Measurements from ENCODE around the gene FBF1. TPM values are rescaled to one million over a fixed set of nuclear protein-coding genes. Genes with fewer than 3 reads are reported as not detected.

Gene FBF1
- total and polyA plus RNA-seq, 9 of the 15 experiments (the other 6 are each of a cell fraction or from before 2014, with no cell fraction given): 0.46 to 14.9 (median 7.5) TPM

GRCh38 chr17:75861927-75862317 is 78.9 kb downstream of the FBF1 start:
- H4K20me1 ChIP-seq (replicated peaks; ENCODE audit: control insufficient read depth, insufficient read depth, low read length): no peaks in the 10 kb centered on the region
- no peak for DNase-seq (ENCODE audit: extremely low read depth in 1 of 4, low spot score in 3 of 4)
- in situ Hi-C loops (cut with MboI): no loop called here
- H3K9me1 ChIP-seq (ENCODE audit: control insufficient read depth, insufficient read depth, low read length): no peaks in the 10 kb centered on the region
- H3K27me3 ChIP-seq (ENCODE audit: control insufficient read depth in 2 of 2, insufficient read depth in 2 of 2, low read length in 2 of 2): no peaks in the 10 kb centered on the region
- no peak for FAIRE-seq
- H3K36me3 ChIP-seq (ENCODE audit: control insufficient read depth, insufficient read depth, low read length): no peaks in the 10 kb centered on the region
- no TSS peak for BruUV-seq (replicated peaks)
- WGBS (ENCODE audit: insufficient coverage, low coverage, missing lambda C conversion rate): 77% methylated on average over 8 of the region's 9 CpGs
- no peak overlapping the region for H3K4me2 ChIP-seq (ENCODE audit: insufficient read depth, low read length)
- ChIA-PET CTCF (ENCODE audit: low intra/inter-chr PET ratio) (no interaction called here), POLR2A (interaction anchor here (0.8 to 2.3 kb wide), 7 partner anchors 10 to 87 kb away, joined by 3 to 12 read pairs (median 5); no protein-coding TSS in a partner anchor)
- H3K9me3 ChIP-seq (replicated peaks; ENCODE audit: control insufficient read depth, insufficient read depth, low read depth, low read length): no peaks in the 10 kb centered on the region
- H3K79me2 ChIP-seq (ENCODE audit: control insufficient read depth, insufficient read depth, low read length): no peaks in the 10 kb centered on the region
- H3K4me3 ChIP-seq: no peak overlapping the region
- peaks cover 36 to 37% of the 10 kb centered on the region in 2 experiments for H3K4me1 ChIP-seq (replicated peaks in 1 of 2; ENCODE audit: control insufficient read depth in 2 of 2, insufficient read depth in 2 of 2, low read length in 2 of 2)
- H3K9ac ChIP-seq (ENCODE audit: insufficient read depth in 1 of 2, low read depth in 2 of 2, low read length in 2 of 2): peak overlapping the region in 1 of 2 experiments; percentile 13; a peak in 1 of 4 replicates
- intact Hi-C loops (cut with micrococcal nuclease): no loop called here
- peak overlapping the region; percentile 37 for H2AFZ ChIP-seq (ENCODE audit: low read depth, low read length)
- H3K27ac ChIP-seq (ENCODE audit: extremely low read depth, low read depth, low read length): peak overlapping the region; percentile 52; the same call in 1 of the 3 replicates
- ATAC-seq: no peak
- no peak for TF ChIP-seq USF1 (CRISPR knock-in tag; IDR thresholded peaks at IDR 0.05)
- TF ChIP-seq XRCC3 (IDR thresholded peaks at IDR 0.05): no peak
- no peak for TF ChIP-seq PTRF (tag; IDR thresholded peaks at IDR 0.05)
- TF ChIP-seq KDM5B (IDR thresholded peaks at IDR 0.05; ENCODE audit: insufficient replicate concordance, low read depth, low read length): no peak

Other genes with a start within 250 kb of the FBF1 start
Only the 7 nearest of the 17 such genes appear.
- 25.2 and 35.8 TPM in 2 replicates for gene WBP2, start 85.7 kb downstream of the FBF1 start, total RNA-seq (2014; rRNA removed)
- 18.1 and 22.9 TPM in 2 replicates for gene WBP2, start 85.7 kb downstream of the FBF1 start, total RNA-seq (2014; rRNA removed; fragmentation: Illumina TruSeq; extraction: Trizol)
- gene WBP2, start 85.7 kb downstream of the FBF1 start, total RNA-seq (2015; rRNA removed; fragmentation: Illumina TruSeq; extraction: Trizol): 13.8 and 16.2 TPM in 2 replicates
- gene WBP2, start 85.7 kb downstream of the FBF1 start, total RNA-seq (2021): 63.5 and 74.3 TPM in 2 replicates
- 20.0 and 81.3 TPM in 2 replicates for gene WBP2, start 85.7 kb downstream of the FBF1 start, polyA plus RNA-seq (2011; rRNA removed)
- gene WBP2, start 85.7 kb downstream of the FBF1 start, polyA plus RNA-seq (2014; fragmentation: Illumina TruSeq; extraction: Trizol): 68.6 and 96.0 TPM in 2 replicates
- gene WBP2, start 85.7 kb downstream of the FBF1 start, polyA plus RNA-seq (2014; fragmentation: Nextera tagmentation; extraction: Ambion mirVana): 1 to 10 TPM; 2.2 to 3.7 TPM
- gene WBP2, start 85.7 kb downstream of the FBF1 start, polyA plus RNA-seq (2014; rRNA removed): 30.9 and 33.1 TPM in 2 replicates
- gene TRIM47, start 62.5 kb downstream of the FBF1 start, total RNA-seq (2014; rRNA removed): 4.0 and 4.6 TPM in 2 replicates
- 1.0 and 1.1 TPM in 2 replicates for gene TRIM47, start 62.5 kb downstream of the FBF1 start, total RNA-seq (2014; rRNA removed; fragmentation: Illumina TruSeq; extraction: Trizol)
- gene TRIM47, start 62.5 kb downstream of the FBF1 start, total RNA-seq (2015; rRNA removed; fragmentation: Illumina TruSeq; extraction: Trizol): 3.9 and 4.3 TPM in 2 replicates
- 5.8 and 6.1 TPM in 2 replicates for gene TRIM47, start 62.5 kb downstream of the FBF1 start, total RNA-seq (2021)
- 3.2 and 5.6 TPM in 2 replicates for gene TRIM47, start 62.5 kb downstream of the FBF1 start, polyA plus RNA-seq (2011; rRNA removed)
- gene TRIM47, start 62.5 kb downstream of the FBF1 start, polyA plus RNA-seq (2014; fragmentation: Illumina TruSeq; extraction: Trizol): 1.9 and 3.4 TPM in 2 replicates
- gene TRIM47, start 62.5 kb downstream of the FBF1 start, polyA plus RNA-seq (2014; fragmentation: Nextera tagmentation; extraction: Ambion mirVana): under 1 TPM; 0.56 to 0.63 TPM
- gene TRIM47, start 62.5 kb downstream of the FBF1 start, polyA plus RNA-seq (2014; rRNA removed): 3.7 and 5.5 TPM in 2 replicates
- 34.3 and 47.5 TPM in 2 replicates for gene TRIM65, start 44.1 kb downstream of the FBF1 start, total RNA-seq (2014; rRNA removed)
- gene TRIM65, start 44.1 kb downstream of the FBF1 start, total RNA-seq (2014; rRNA removed; fragmentation: Illumina TruSeq; extraction: Trizol): 16.2 and 20.0 TPM in 2 replicates
- 26.6 and 28.2 TPM in 2 replicates for gene TRIM65, start 44.1 kb downstream of the FBF1 start, total RNA-seq (2015; rRNA removed; fragmentation: Illumina TruSeq; extraction: Trizol)
- gene TRIM65, start 44.1 kb downstream of the FBF1 start, total RNA-seq (2021): 45.5 and 45.7 TPM in 2 replicates
- 19.5 and 22.1 TPM in 2 replicates for gene TRIM65, start 44.1 kb downstream of the FBF1 start, polyA plus RNA-seq (2011; rRNA removed)
- gene TRIM65, start 44.1 kb downstream of the FBF1 start, polyA plus RNA-seq (2014; fragmentation: Illumina TruSeq; extraction: Trizol): 22.9 and 26.1 TPM in 2 replicates
- 1 to 10 TPM; 2.8 to 5.8 TPM for gene TRIM65, start 44.1 kb downstream of the FBF1 start, polyA plus RNA-seq (2014; fragmentation: Nextera tagmentation; extraction: Ambion mirVana)
- 33.7 and 34.1 TPM in 2 replicates for gene TRIM65, start 44.1 kb downstream of the FBF1 start, polyA plus RNA-seq (2014; rRNA removed)
- gene MRPL38, start 36.2 kb downstream of the FBF1 start, total RNA-seq (2014; rRNA removed): 48.5 and 75.0 TPM in 2 replicates
- gene MRPL38, start 36.2 kb downstream of the FBF1 start, total RNA-seq (2014; rRNA removed; fragmentation: Illumina TruSeq; extraction: Trizol): 27.8 and 35.4 TPM in 2 replicates
- 72.6 and 73.6 TPM in 2 replicates for gene MRPL38, start 36.2 kb downstream of the FBF1 start, total RNA-seq (2015; rRNA removed; fragmentation: Illumina TruSeq; extraction: Trizol)
- 154 and 155 TPM in 2 replicates for gene MRPL38, start 36.2 kb downstream of the FBF1 start, total RNA-seq (2021)
- gene MRPL38, start 36.2 kb downstream of the FBF1 start, polyA plus RNA-seq (2011; rRNA removed): 43.6 and 104 TPM in 2 replicates
- gene MRPL38, start 36.2 kb downstream of the FBF1 start, polyA plus RNA-seq (2014; fragmentation: Illumina TruSeq; extraction: Trizol): 63.6 and 69.3 TPM in 2 replicates
- gene MRPL38, start 36.2 kb downstream of the FBF1 start, polyA plus RNA-seq (2014; fragmentation: Nextera tagmentation; extraction: Ambion mirVana): 10 to 100 TPM in 1 of 2 experiments, 1 to 10 TPM in 1; 4.5 to 13.6 TPM
- 74.0 and 77.0 TPM in 2 replicates for gene MRPL38, start 36.2 kb downstream of the FBF1 start, polyA plus RNA-seq (2014; rRNA removed)
- 9.0 and 14.4 TPM in 2 replicates for gene ACOX1, start 38.1 kb upstream of the FBF1 start, total RNA-seq (2014; rRNA removed)
- 16.5 and 17.9 TPM in 2 replicates for gene ACOX1, start 38.1 kb upstream of the FBF1 start, total RNA-seq (2014; rRNA removed; fragmentation: Illumina TruSeq; extraction: Trizol)
- gene ACOX1, start 38.1 kb upstream of the FBF1 start, total RNA-seq (2015; rRNA removed; fragmentation: Illumina TruSeq; extraction: Trizol): 16.2 and 18.3 TPM in 2 replicates
- gene ACOX1, start 38.1 kb upstream of the FBF1 start, total RNA-seq (2021): 23.7 and 24.1 TPM in 2 replicates
- 20.6 and 25.6 TPM in 2 replicates for gene ACOX1, start 38.1 kb upstream of the FBF1 start, polyA plus RNA-seq (2011; rRNA removed)
- gene ACOX1, start 38.1 kb upstream of the FBF1 start, polyA plus RNA-seq (2014; fragmentation: Illumina TruSeq; extraction: Trizol): 13.3 and 14.5 TPM in 2 replicates
- gene ACOX1, start 38.1 kb upstream of the FBF1 start, polyA plus RNA-seq (2014; fragmentation: Nextera tagmentation; extraction: Ambion mirVana): 1 to 10 TPM; 8.6 to 9.5 TPM
- gene ACOX1, start 38.1 kb upstream of the FBF1 start, polyA plus RNA-seq (2014; rRNA removed): 7.8 and 8.3 TPM in 2 replicates
- gene TEN1, start 38.2 kb upstream of the FBF1 start, total RNA-seq (2014; rRNA removed): 21.7 and 22.9 TPM in 2 replicates
- 3.3 and 4.5 TPM in 2 replicates for gene TEN1, start 38.2 kb upstream of the FBF1 start, total RNA-seq (2014; rRNA removed; fragmentation: Illumina TruSeq; extraction: Trizol)
- gene TEN1, start 38.2 kb upstream of the FBF1 start, total RNA-seq (2015; rRNA removed; fragmentation: Illumina TruSeq; extraction: Trizol): 11.9 and 12.2 TPM in 2 replicates
- 14.2 and 14.6 TPM in 2 replicates for gene TEN1, start 38.2 kb upstream of the FBF1 start, total RNA-seq (2021)
- 10.1 and 13.0 TPM in 2 replicates for gene TEN1, start 38.2 kb upstream of the FBF1 start, polyA plus RNA-seq (2011; rRNA removed)
- gene TEN1, start 38.2 kb upstream of the FBF1 start, polyA plus RNA-seq (2014; fragmentation: Illumina TruSeq; extraction: Trizol): 8.8 and 16.2 TPM in 2 replicates
- gene TEN1, start 38.2 kb upstream of the FBF1 start, polyA plus RNA-seq (2014; fragmentation: Nextera tagmentation; extraction: Ambion mirVana): 1 to 10 TPM; 1.3 to 3.3 TPM
- 20.4 and 25.7 TPM in 2 replicates for gene TEN1, start 38.2 kb upstream of the FBF1 start, polyA plus RNA-seq (2014; rRNA removed)
- 1.3 and 6.0 TPM in 2 replicates for gene CDK3, start 59.8 kb upstream of the FBF1 start, total RNA-seq (2014; rRNA removed)
- gene CDK3, start 59.8 kb upstream of the FBF1 start, total RNA-seq (2014; rRNA removed; fragmentation: Illumina TruSeq; extraction: Trizol): 1.1 and 2.8 TPM in 2 replicates
- 4.0 and 4.3 TPM in 2 replicates for gene CDK3, start 59.8 kb upstream of the FBF1 start, total RNA-seq (2015; rRNA removed; fragmentation: Illumina TruSeq; extraction: Trizol)
- gene CDK3, start 59.8 kb upstream of the FBF1 start, total RNA-seq (2021): 5.0 and 5.4 TPM in 2 replicates
- 5.7 and 8.0 TPM in 2 replicates for gene CDK3, start 59.8 kb upstream of the FBF1 start, polyA plus RNA-seq (2011; rRNA removed)
- gene CDK3, start 59.8 kb upstream of the FBF1 start, polyA plus RNA-seq (2014; fragmentation: Illumina TruSeq; extraction: Trizol): 4.7 TPM in 2 replicates
- under 1 TPM; 0.55 to 0.94 TPM for gene CDK3, start 59.8 kb upstream of the FBF1 start, polyA plus RNA-seq (2014; fragmentation: Nextera tagmentation; extraction: Ambion mirVana)
- gene CDK3, start 59.8 kb upstream of the FBF1 start, polyA plus RNA-seq (2014; rRNA removed): 8.2 and 10.6 TPM in 2 replicates